ENCODE data around the gene SYNE2.

The SYNE2 gene

DNA sequence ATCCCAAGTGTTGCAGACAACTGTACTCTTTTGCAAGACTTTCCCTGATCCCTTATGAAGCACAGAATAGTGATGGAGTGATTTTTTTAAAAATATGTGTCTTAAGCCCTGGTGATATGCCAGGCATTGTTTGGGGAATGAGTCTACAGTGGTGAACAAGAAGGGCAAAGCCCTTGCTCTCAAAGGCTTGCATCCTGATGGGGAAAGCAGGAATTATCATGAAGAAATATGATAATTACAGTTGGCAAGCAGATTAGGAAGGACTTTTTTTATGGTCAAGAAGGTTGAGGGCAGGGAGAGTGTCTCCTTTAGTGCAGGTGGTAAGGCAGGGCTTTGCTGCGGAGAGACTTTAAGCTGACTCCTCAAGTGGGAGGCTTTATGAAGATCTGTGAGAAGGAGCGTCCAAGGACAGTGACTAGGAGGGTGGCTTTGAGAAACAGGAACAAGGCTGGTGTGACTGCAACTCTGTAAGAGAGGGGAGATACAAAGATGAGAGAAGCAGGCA, 100.2 kb downstream of the SYNE2 start:
- Histone ChIP-seq H3K27me3 (ENCODE audit: control insufficient read depth, insufficient read depth, low read length, poor library complexity, severe bottlenecking) (no peaks in the 10 kb centered on the region), H3K36me3 (ENCODE audit: control insufficient read depth, insufficient read depth, low read length) (peaks cover 14% of the 10 kb centered on the region), H3K9me3 (ENCODE audit: control insufficient read depth, low read length) (no peaks in the 10 kb centered on the region), H3K4me1 (ENCODE audit: control insufficient read depth, insufficient read depth, low read length) (no peaks in the 10 kb centered on the region), H3K27ac (ENCODE audit: insufficient read depth, low read depth, low read length, poor library complexity, severe bottlenecking) (no peak overlapping the region), H3K4me3 (ENCODE audit: insufficient read depth, low read depth, low read length) (no peak overlapping the region)
- 90 to 92% methylated on average over 2 of the region's 2 CpGs for WGBS, 2 experiments

DNA sequence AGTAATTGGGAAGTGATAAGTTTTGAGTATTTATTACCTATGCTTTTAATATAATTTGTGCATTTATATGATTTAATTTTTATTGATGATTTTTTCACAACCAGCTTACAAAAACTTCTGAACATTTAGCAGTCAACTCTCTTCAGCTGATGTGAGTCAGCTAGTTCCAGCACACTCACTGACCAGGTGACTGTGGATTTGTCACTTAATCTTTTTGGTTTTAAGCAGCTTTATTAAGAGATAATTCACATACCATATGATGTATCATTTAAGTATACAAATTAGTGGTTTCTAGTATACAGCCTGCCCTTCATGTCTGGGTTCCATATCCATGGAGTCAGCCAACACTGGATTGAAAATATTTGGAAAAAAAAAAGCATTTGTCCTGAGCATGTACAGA, 103.5 kb downstream of the SYNE2 start:
- peaks cover 10% of the 10 kb centered on the region for H3K36me3 ChIP-seq (ENCODE audit: control insufficient read depth, insufficient read depth, low read length)
- H3K27ac ChIP-seq (ENCODE audit: insufficient read depth, low read depth, low read length, poor library complexity, severe bottlenecking): no peak overlapping the region
- no peaks in the 10 kb centered on the region for H3K9me3 ChIP-seq (ENCODE audit: control insufficient read depth, low read length)
- no peaks in the 10 kb centered on the region for H3K27me3 ChIP-seq (ENCODE audit: control insufficient read depth, insufficient read depth, low read length, poor library complexity, severe bottlenecking)
- H3K4me1 ChIP-seq (ENCODE audit: control insufficient read depth, insufficient read depth, low read length): no peaks in the 10 kb centered on the region
- H3K4me3 ChIP-seq (ENCODE audit: insufficient read depth, low read depth, low read length): no peak overlapping the region

DNA sequence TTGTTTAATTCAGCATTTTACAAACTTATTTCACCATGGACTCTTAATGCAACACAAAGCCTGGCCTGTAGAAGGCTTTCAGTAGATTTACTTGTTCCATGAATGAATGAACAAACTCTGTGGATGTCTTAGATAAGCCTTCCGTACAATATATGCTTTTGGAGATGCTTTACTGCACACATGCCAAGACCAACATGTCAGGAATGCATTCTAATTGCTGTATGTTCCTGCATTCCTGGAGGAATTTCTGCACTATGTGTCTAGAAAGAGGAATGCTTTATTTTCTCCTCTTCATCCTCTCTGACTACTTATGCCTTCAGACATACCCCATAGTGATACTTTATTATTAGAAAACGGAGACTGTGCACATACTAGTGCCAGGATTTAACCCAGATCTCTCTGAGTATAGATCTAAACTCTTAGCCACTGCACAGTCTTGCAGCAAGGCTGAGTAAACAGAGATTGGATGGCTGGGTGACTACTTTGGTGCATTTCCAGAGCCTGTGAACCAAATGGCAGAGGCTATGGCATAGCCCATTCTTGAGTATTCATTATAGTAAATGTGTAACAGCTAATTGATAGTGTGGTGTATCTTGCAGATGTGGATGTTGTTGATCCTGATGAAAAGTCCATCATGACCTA, 108.2 kb downstream of the SYNE2 start:
- no peaks in the 10 kb centered on the region for H3K9me3 ChIP-seq (ENCODE audit: control insufficient read depth, low read length)
- H3K4me1 ChIP-seq (ENCODE audit: control insufficient read depth, insufficient read depth, low read length): no peaks in the 10 kb centered on the region
- WGBS, 2 experiments: 94 to 100% methylated on average over 2 of the region's 2 CpGs
- no peaks in the 10 kb centered on the region for H3K27me3 ChIP-seq (ENCODE audit: control insufficient read depth, insufficient read depth, low read length, poor library complexity, severe bottlenecking)
- no peak overlapping the region for H3K4me3 ChIP-seq (ENCODE audit: insufficient read depth, low read depth, low read length)
- H3K27ac ChIP-seq (ENCODE audit: insufficient read depth, low read depth, low read length, poor library complexity, severe bottlenecking): no peak overlapping the region
- peaks cover 8% of the 10 kb centered on the region for H3K36me3 ChIP-seq (ENCODE audit: control insufficient read depth, insufficient read depth, low read length)

DNA sequence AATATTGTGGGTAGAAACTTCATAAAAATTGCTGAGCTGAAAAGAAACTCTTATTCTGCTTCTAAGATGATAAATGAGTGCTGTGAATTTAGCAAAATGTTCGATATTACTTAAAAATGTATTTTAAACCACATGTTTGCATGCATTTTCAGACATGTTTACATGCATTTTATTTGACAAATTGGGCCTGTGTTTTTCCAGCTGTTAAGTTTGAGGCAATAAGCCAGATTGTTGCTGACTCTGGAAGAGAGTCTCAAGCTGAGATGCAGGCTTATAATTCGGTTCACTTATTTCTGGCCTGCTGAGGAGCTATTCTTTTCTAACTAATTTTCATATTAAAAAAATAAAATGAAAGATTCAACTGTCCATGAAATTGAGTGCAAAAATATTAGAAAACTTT, 110.1 kb downstream of the SYNE2 start:
- Histone ChIP-seq H3K27ac (ENCODE audit: insufficient read depth, low read depth, low read length, poor library complexity, severe bottlenecking) (no peak overlapping the region), H3K27me3 (ENCODE audit: control insufficient read depth, insufficient read depth, low read length, poor library complexity, severe bottlenecking) (no peaks in the 10 kb centered on the region), H3K4me3 (ENCODE audit: insufficient read depth, low read depth, low read length) (no peak overlapping the region), H3K9me3 (ENCODE audit: control insufficient read depth, low read length) (no peaks in the 10 kb centered on the region), H3K36me3 (ENCODE audit: control insufficient read depth, insufficient read depth, low read length) (peaks cover 9% of the 10 kb centered on the region), H3K4me1 (ENCODE audit: control insufficient read depth, insufficient read depth, low read length) (no peaks in the 10 kb centered on the region)
- 93 to 100% methylated on average over 1 to 2 of the region's 2 CpGs for WGBS, 2 experiments

DNA sequence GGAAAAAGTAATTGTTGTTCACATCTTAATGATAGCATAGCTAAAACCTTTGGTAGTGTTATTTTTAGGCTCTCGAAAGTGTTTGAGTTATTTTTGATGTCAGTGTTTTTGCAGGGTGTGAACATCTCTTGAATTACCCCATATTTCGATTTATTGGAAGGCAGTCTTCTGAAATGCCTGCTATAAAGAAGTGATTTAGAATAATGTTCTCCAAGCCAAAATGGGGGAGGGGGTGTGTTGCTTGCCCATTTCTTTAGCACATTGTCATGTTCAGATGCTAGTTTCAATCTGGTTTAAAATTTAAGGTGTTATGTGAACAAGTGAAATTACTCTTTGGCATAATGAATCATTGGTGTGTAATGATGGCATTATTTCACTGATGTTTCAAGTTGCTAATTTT, 110.6 kb downstream of the SYNE2 start:
- Histone ChIP-seq H3K27ac (ENCODE audit: insufficient read depth, low read depth, low read length, poor library complexity, severe bottlenecking) (no peak overlapping the region), H3K4me3 (ENCODE audit: insufficient read depth, low read depth, low read length) (no peak overlapping the region), H3K9me3 (ENCODE audit: control insufficient read depth, low read length) (no peaks in the 10 kb centered on the region), H3K36me3 (ENCODE audit: control insufficient read depth, insufficient read depth, low read length) (peaks cover 9% of the 10 kb centered on the region), H3K4me1 (ENCODE audit: control insufficient read depth, insufficient read depth, low read length) (no peaks in the 10 kb centered on the region), H3K27me3 (ENCODE audit: control insufficient read depth, insufficient read depth, low read length, poor library complexity, severe bottlenecking) (no peaks in the 10 kb centered on the region)
- WGBS, 2 experiments: 94 to 95% methylated on average over 2 of the region's 2 CpGs

DNA sequence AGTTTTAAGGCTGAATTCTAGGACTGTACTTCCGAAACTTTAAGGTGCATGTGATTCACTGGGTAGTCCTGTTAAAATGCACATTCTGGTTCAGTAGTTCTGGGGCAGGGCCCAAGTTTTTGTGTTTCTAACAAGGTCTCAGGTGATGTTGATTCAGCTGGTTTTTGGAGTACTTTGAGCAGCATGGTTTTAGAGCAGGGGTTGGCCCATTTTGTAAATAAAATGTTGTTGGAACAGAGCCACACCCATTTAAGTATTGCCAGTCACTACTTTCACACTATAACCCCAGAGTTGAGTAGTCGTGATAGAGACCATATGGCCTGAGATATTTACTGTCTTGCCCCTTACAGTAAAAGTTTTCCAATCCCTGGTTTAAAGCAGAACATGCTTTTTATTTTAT, 111.3 kb downstream of the SYNE2 start:
- Histone ChIP-seq H3K27ac (ENCODE audit: insufficient read depth, low read depth, low read length, poor library complexity, severe bottlenecking) (no peak overlapping the region), H3K4me3 (ENCODE audit: insufficient read depth, low read depth, low read length) (no peak overlapping the region), H3K9me3 (ENCODE audit: control insufficient read depth, low read length) (no peaks in the 10 kb centered on the region), H3K27me3 (ENCODE audit: control insufficient read depth, insufficient read depth, low read length, poor library complexity, severe bottlenecking) (no peaks in the 10 kb centered on the region), H3K36me3 (ENCODE audit: control insufficient read depth, insufficient read depth, low read length) (peaks cover 9% of the 10 kb centered on the region), H3K4me1 (ENCODE audit: control insufficient read depth, insufficient read depth, low read length) (no peaks in the 10 kb centered on the region)
- WGBS, 2 experiments: 84 to 92% methylated on average over 2 of the region's 2 CpGs

DNA sequence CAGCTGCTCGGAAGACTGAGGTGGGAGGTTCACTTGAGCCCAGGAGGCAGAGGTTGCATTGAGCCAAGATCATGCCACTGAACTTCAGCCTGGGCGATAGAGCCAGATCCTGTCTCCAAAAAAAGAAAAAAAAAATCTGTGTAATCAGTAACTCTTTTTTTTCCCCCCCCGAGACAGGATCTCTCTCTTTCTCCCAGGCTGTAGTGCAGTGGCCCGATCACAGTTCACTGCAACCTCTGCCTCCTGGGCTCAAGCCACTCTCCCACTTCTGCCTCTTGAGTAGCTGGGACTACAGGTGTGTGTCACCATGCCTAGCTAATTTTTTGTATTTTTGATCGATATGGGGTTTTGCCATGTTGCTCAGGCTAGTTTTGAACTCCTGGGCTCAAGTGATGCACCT, 113.6 kb downstream of the SYNE2 start:
- 87 to 94% methylated on average over 5 of the region's 5 CpGs for WGBS, 2 experiments
- no peaks in the 10 kb centered on the region for H3K27me3 ChIP-seq (ENCODE audit: control insufficient read depth, insufficient read depth, low read length, poor library complexity, severe bottlenecking)
- H3K27ac ChIP-seq (ENCODE audit: insufficient read depth, low read depth, low read length, poor library complexity, severe bottlenecking): no peak overlapping the region
- H3K4me1 ChIP-seq (ENCODE audit: control insufficient read depth, insufficient read depth, low read length): no peaks in the 10 kb centered on the region
- peaks cover 9% of the 10 kb centered on the region for H3K36me3 ChIP-seq (ENCODE audit: control insufficient read depth, insufficient read depth, low read length)
- no peaks in the 10 kb centered on the region for H3K9me3 ChIP-seq (ENCODE audit: control insufficient read depth, low read length)
- H3K4me3 ChIP-seq (ENCODE audit: insufficient read depth, low read depth, low read length): no peak overlapping the region

DNA sequence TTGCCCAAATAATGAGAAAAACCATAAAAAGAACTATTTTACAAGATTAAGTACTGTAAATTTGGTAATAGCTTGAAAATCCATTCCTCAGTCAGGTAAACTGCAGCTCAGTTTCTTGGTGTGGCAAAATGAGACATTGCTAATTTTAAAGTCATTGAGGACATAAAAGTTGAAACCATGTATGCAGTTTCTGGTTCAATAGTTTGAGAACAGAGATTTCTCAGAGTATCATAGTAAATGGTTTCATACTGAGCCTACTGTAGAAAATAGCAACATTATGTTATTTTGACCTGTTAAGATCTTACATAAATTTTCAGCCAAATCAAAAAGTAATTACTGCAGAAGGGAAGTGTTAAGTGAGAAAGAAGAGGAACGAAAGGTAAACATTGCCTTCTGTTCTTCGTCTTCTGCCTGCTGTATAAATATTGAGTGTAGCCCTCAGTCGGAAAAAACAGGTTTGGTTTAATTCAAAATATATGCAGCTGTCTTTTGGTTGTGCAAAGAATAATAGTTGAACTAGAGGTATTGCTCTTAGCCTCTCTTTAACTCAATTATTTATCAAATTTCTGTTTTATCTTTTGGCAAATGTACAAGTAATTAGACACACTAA, 119.6 kb downstream of the SYNE2 start:
- Histone ChIP-seq H3K27me3 (ENCODE audit: control insufficient read depth, insufficient read depth, low read length, poor library complexity, severe bottlenecking) (no peaks in the 10 kb centered on the region), H3K4me1 (ENCODE audit: control insufficient read depth, insufficient read depth, low read length) (no peaks in the 10 kb centered on the region), H3K36me3 (ENCODE audit: control insufficient read depth, insufficient read depth, low read length) (peaks cover 3% of the 10 kb centered on the region), H3K9me3 (ENCODE audit: control insufficient read depth, low read length) (no peaks in the 10 kb centered on the region), H3K4me3 (ENCODE audit: insufficient read depth, low read depth, low read length) (no peak overlapping the region), H3K27ac (ENCODE audit: insufficient read depth, low read depth, low read length, poor library complexity, severe bottlenecking) (no peak overlapping the region)
- WGBS, 2 experiments: 91% methylated on average over 3 of the region's 3 CpGs

DNA sequence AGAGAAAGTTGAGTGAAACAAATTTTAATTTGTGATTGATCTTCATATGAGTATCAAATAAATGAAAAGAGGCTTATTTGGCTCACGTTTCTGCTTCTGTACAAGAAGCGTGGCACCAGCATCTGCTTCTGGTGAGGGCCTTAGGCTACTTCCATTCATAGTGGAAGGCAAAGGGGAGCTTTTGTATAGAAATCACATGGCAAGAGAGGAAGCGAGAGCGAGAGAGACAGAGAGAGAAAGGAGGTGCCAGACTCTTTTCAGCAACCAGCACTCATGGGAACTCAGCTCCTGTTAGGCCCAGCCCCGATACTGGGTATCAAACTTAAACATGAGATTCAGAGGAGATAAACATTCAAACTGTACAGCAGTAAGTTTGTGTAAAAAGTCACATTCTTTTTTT, 121.4 kb downstream of the SYNE2 start:
- H3K27me3 ChIP-seq (ENCODE audit: control insufficient read depth, insufficient read depth, low read length, poor library complexity, severe bottlenecking): no peaks in the 10 kb centered on the region
- H3K4me1 ChIP-seq (ENCODE audit: control insufficient read depth, insufficient read depth, low read length): no peaks in the 10 kb centered on the region
- H3K36me3 ChIP-seq (ENCODE audit: control insufficient read depth, insufficient read depth, low read length): no peaks in the 10 kb centered on the region
- H3K4me3 ChIP-seq (ENCODE audit: insufficient read depth, low read depth, low read length): no peak overlapping the region
- WGBS, 2 experiments: 90 to 94% methylated on average over 5 of the region's 5 CpGs
- no peak overlapping the region for H3K27ac ChIP-seq (ENCODE audit: insufficient read depth, low read depth, low read length, poor library complexity, severe bottlenecking)
- H3K9me3 ChIP-seq (ENCODE audit: control insufficient read depth, low read length): no peaks in the 10 kb centered on the region

DNA sequence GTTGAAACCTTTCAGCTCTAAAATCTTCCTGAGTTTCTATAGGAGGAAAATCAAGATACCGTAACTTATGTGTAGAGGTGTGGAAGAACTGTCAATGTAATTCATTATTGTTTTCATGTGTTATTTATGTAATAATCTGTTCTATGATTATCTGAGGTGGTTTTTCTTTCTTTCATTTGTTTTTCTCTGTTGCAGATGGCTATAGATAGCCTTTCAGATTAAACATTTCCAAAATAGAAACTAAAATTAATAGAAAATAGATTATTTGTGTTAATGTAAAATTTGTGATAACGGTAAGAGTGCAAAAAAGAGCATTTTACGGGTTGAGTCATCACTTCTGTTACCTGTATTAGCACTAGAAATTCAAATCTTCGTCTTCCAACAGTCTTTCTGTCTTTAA, 128.8 kb downstream of the SYNE2 start:
- Histone ChIP-seq H3K9me3 (ENCODE audit: control insufficient read depth, low read length) (no peaks in the 10 kb centered on the region), H3K4me3 (ENCODE audit: insufficient read depth, low read depth, low read length) (no peak overlapping the region), H3K36me3 (ENCODE audit: control insufficient read depth, insufficient read depth, low read length) (peaks cover 7% of the 10 kb centered on the region), H3K4me1 (ENCODE audit: control insufficient read depth, insufficient read depth, low read length) (no peaks in the 10 kb centered on the region), H3K27me3 (ENCODE audit: control insufficient read depth, insufficient read depth, low read length, poor library complexity, severe bottlenecking) (no peaks in the 10 kb centered on the region), H3K27ac (ENCODE audit: insufficient read depth, low read depth, low read length, poor library complexity, severe bottlenecking) (no peak overlapping the region)
- WGBS, 2 experiments: 90 to 93% methylated on average over 2 to 4 of the region's 4 CpGs

Measured in ectodermal cell (in vitro differentiated cells).